ENCODE measurements around the gene GNAZ.
A peak's percentile ranks its signal among the peaks of the same experiment; 100 is the strongest.

Gene GNAZ

DNA sequence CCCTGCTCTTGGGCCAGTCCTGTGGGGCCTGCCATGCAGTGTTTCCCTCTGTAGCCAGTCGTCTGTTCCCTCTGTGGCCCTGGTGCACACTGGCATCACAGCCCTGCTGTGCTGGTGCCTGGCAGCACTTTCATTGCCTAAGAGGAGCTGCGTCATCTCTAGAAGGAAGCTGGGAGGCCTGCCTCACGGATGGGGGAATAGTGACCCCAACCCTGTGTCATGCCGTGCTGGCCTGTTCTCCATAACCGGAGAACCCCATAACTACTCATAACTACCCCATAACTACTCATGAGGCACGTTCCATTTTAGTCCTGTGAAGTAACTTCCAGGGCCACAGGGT, 88.9 kb downstream of the GNAZ start:
- DNase-seq = no peak

DNA sequence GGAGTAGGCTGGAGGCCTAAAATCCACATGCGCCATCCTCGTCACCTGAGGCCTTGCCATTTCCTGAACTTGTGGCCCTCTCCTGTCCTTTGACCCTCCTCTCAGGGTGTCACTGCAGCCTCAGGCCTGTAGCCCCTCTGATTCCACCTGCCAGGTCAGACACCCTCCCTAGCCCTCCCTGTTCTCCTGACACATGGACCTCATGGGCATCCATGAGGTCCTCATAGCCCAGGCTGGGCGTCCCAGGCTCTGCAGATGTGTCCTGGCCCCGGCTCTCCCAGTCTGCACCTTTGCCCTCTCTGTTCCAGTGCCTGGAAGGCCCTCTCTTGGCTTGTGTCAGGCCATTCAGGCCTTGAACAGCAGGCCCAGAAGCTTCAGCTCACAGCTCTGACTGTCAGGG, 90.7 kb downstream of the GNAZ start:
- no peak for DNase-seq

- DNase-seq = no peak
These were observed 91.3 kb downstream of the GNAZ start for GRCh38 chr22:23161574-23161973.

- DNase-seq = peak; percentile 73 to 88
These were observed 93.3 kb downstream of the GNAZ start for GRCh38 chr22:23163665-23164064.

DNA sequence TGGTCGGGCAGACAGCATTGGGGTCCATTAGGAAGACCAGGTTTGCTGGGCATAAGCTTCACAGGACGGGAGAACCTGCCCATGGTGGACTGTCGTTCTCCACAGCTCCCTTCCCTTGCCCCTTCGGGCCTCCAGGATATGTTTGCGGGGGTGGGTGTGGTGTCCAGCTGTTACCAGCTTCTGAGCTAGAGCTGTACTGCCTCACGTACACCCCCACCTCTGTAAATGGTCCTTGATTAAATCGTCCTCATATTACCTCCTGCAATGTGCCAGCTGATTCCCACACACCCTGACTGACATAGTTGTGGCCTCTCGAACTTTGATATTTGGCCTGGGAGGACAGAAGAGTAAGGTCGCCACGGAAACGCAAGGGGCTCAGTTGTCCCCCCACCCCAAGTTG, 93.8 kb downstream of the GNAZ start:
- DNase-seq = no peak

DNA sequence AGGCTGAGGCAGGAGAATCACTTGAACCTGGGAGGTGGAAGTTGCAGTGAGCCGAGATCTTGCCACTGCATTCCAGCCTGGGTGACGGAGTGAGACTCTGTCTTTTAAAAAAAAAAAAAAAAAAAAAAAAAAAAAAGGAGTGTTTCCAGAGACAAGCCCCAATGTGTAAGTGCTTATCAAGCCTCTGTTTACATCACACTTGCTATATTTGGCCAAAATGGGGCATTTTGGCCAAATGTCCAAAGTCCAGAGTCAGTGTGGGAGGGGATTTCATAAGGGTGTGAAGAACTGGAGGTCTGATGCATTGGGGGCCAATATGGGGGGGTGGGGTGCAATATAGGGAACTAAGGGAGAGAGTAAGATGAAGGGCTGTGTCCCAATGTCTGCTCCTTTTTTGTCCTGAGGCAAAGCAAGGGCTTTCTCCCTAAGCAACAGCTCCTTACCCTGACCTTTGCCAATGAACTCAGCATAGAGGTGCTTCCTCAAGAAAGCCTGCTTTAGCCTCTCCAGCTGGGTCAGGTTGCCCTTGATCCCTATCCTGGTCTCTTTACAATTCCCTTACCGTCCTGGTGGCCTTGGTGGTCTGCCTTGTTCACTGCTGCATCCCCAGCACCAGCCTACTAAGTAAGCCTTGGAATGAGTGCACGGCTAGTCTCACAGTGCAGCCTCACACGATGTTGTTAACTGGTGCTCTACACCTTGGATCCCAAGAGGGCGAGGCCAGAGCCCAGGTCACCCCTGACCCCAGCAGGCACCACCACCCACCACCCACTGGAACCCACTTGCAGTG, 95.9 kb downstream of the GNAZ start:
- no peak for DNase-seq

DNA sequence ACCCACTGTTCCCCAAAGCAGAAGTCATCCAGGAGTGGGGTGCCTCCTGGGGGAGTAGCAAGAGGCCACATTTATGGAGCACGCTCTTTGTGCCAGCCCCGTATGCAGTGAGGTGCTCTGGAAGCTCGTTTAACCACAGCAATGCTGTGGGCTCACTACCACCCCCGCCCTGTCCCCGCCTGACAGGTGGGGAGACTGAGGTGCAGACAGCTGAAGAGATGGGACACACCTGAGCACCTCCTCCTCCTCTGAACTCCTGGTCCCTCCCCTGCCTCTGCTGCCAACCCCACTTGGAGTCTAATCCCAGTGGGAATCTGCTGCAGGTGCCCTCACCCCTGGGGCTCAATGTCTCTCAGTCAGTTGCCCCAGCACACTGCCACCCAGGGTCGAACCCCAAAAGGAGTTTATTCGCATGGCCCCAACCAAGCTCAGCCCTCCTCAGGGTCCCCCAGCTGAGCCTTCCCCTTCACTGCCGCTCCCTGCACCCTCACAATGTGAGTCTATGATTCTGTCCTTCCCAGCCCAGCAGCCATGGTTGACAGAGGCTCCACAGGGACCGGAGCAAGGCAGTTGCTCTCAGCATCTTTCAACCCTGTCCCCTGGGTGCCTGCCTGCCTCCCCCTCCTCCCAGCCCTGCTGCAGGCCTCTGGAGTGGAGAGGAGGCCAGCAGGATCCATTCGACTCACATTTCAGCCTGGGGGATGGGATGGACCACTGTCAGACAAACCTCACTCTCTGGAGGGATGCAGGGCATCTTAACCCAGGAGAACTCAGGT, 96.7 kb downstream of the GNAZ start:
- DNase-seq = no peak

DNA sequence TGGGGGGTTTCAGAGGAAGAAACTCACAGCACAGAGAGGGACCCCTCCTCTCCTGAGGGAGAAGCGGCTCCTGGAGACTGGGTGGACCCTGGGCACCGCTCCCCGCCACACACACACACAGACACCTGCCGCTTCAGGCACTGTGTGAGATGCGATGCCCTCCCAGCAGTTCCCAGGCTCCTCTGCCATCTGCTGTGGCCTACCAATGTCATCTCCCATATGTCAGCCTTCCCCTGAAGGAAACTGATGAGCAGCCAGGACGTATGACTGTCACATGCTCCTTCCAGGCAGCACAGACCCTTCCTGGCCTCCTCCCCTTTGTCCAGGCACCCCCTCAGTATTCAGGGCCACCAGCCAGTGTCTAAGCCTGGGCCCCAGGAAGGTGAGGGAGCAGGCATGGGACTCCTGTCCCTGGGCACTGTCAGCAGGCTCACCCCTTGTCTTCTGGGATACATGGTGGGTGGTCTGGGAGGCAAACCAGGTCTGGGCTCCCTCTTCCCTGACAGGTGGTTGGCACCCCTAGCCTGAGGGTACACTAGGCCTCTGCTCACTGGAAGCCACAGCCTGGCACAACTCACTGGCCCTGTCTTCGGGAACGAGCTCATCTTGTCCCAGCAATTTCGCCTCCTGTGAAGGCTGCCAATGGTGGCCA, 98.2 kb downstream of the GNAZ start:
- DNase-seq = peak in 1 of 2 experiments; percentile 38

DNA sequence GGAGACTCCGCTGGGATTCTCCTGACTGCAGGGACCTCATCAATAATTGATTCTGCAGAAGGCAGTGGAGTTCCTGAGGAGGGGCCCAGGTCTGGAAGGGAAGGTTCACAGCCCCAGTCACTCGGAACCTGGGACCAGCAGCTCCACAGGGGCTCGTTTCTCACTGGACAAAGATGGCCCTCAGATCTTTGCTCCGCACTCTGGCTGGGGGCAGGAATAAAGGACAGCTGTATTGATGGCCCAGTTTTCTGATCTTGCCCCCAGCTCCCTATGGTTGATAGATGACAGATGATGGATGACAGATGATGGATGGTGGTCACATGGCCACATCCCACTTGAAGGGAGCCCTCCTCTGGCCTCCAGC, 98.7 kb downstream of the GNAZ start:
- no peak for DNase-seq

Data from NCI-H446 (cell line).